ENCODE measurements around the gene NOTCH1.

GRCh38 chr9:136565715-136566552 is 20.1 kb upstream of the NOTCH1 start:
- TF ChIP-seq, protein P1, sequence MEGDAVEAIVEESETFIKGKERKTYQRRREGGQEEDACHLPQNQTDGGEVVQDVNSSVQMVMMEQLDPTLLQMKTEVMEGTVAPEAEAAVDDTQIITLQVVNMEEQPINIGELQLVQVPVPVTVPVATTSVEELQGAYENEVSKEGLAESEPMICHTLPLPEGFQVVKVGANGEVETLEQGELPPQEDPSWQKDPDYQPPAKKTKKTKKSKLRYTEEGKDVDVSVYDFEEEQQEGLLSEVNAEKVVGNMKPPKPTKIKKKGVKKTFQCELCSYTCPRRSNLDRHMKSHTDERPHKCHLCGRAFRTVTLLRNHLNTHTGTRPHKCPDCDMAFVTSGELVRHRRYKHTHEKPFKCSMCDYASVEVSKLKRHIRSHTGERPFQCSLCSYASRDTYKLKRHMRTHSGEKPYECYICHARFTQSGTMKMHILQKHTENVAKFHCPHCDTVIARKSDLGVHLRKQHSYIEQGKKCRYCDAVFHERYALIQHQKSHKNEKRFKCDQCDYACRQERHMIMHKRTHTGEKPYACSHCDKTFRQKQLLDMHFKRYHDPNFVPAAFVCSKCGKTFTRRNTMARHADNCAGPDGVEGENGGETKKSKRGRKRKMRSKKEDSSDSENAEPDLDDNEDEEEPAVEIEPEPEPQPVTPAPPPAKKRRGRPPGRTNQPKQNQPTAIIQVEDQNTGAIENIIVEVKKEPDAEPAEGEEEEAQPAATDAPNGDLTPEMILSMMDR (IDR thresholded peaks at IDR 0.05), result no peak
- TF ChIP-seq POLR2AphosphoS5 (IDR thresholded peaks at IDR 0.05), result no peak
- no peak for TF ChIP-seq POLR2A (IDR thresholded peaks at IDR 0.05)
- TF ChIP-seq EP300 (IDR thresholded peaks at IDR 0.05), result no peak

All from gastroesophageal sphincter (tissue), 3 donors.